GM19438 (cell line): ENCODE data around the gene HTRA3.

Experiments used
- ATAC-seq: cut with Tn5 transposase; IDR thresholded peaks from one replicate; pipeline ENCODE4 v1.9.1; 2021; ENCODE audit warnings: low read depth; ENCODE audit not compliant: unreplicated experiment

The HTRA3 gene

GRCh38 chr4:8278421-8279287 is 9.1 kb downstream of the HTRA3 start:
- ATAC-seq: no peak

- no peak for ATAC-seq
Measured at GRCh38 chr4:8279321-8280157, 10.0 kb downstream of the HTRA3 start.

- no peak for ATAC-seq
Measured at GRCh38 chr4:8280158-8280875, 10.8 kb downstream of the HTRA3 start.

GRCh38 chr4:8280876-8281440 is 11.4 kb downstream of the HTRA3 start:
- no peak for ATAC-seq

GRCh38 chr4:8281519-8282133 is 12.1 kb downstream of the HTRA3 start:
- ATAC-seq: no peak

- no peak for ATAC-seq
Measured at GRCh38 chr4:8282134-8282641, 12.6 kb downstream of the HTRA3 start.

GRCh38 chr4:8282742-8283141 is 13.2 kb downstream of the HTRA3 start:
- no peak for ATAC-seq

GRCh38 chr4:8283161-8283560 is 13.6 kb downstream of the HTRA3 start:
- no peak for ATAC-seq

- ATAC-seq: no peak
Measured at GRCh38 chr4:8283631-8284121, 14.1 kb downstream of the HTRA3 start.

- ATAC-seq: no peak
Measured at GRCh38 chr4:8284391-8284790, 14.8 kb downstream of the HTRA3 start.

GRCh38 chr4:8285143-8285975 is 15.8 kb downstream of the HTRA3 start:
- ATAC-seq: no peak

- no peak for ATAC-seq
Measured at GRCh38 chr4:8285976-8286718, 16.6 kb downstream of the HTRA3 start.

- no peak for ATAC-seq
Measured at GRCh38 chr4:8286719-8287342, 17.3 kb downstream of the HTRA3 start.

- ATAC-seq: no peak
Measured at GRCh38 chr4:8287343-8288280, 18.1 kb downstream of the HTRA3 start.

GRCh38 chr4:8289151-8289750 is 19.7 kb downstream of the HTRA3 start:
- ATAC-seq: no peak

- no peak for ATAC-seq
Measured at GRCh38 chr4:8289956-8290700, 20.6 kb downstream of the HTRA3 start.
